SK-N-SH treated with all-trans-retinoic acid at 6 μM for 48 hours (cell line): ENCODE measurements around the gene RTF2.

Source experiments
- ARNTL ChIP-seq: fragments of 450-650 bp; formaldehyde crosslinking; IDR thresholded peaks from 2 replicates; pipeline ENCODE4 v1.5.0; 2020; ENCODE audit warnings: low read depth, mild to moderate bottlenecking, moderate library complexity, borderline replicate concordance
- BACH2 ChIP-seq: fragments of 250-450 bp; sonication (Bioruptor Pico); IDR thresholded peaks from 2 replicates; pipeline ENCODE4 v1.9.0; 2021; ENCODE audit warnings: mild to moderate bottlenecking, borderline replicate concordance
- ESRRG ChIP-seq: fragments of 250-450 bp; sonication (Bioruptor Pico); IDR thresholded peaks from 2 replicates; pipeline ENCODE4 v1.6.1; 2021; ENCODE audit warnings: mild to moderate bottlenecking
- GLIS3 ChIP-seq: fragments of 250-450 bp; sonication (Bioruptor Pico); IDR thresholded peaks from 2 replicates; pipeline ENCODE4 v1.5.0; 2020; ENCODE audit warnings: mild to moderate bottlenecking, moderate library complexity
- RARB ChIP-seq: fragments of 250-450 bp; sonication (Bioruptor Pico); IDR thresholded peaks from 2 replicates; pipeline ENCODE4 v1.8.0; 2021; ENCODE audit warnings: mild to moderate bottlenecking, moderate library complexity
- SNAI2 ChIP-seq: fragments of 250-450 bp; sonication (Bioruptor Pico); IDR thresholded peaks from 2 replicates; pipeline ENCODE4 v1.5.0; 2020; ENCODE audit warnings: mild to moderate bottlenecking, moderate library complexity
- TOX ChIP-seq: fragments of 250-450 bp; sonication (Bioruptor Pico); IDR thresholded peaks from 2 replicates; pipeline ENCODE4 v1.8.0; 2021; ENCODE audit warnings: mild to moderate bottlenecking, moderate library complexity, borderline replicate concordance
- ZFP3 ChIP-seq: fragments of 250-450 bp; sonication (Bioruptor Pico); IDR thresholded peaks from 2 replicates; pipeline ENCODE4 v1.5.0; 2020; ENCODE audit warnings: mild to moderate bottlenecking, moderate library complexity
- ZNF565 ChIP-seq: fragments of 450-650 bp; formaldehyde crosslinking; conservative IDR thresholded peaks from 2 replicates; pipeline ENCODE4 v1.5.0; 2020; ENCODE audit warnings: low read depth, mild to moderate bottlenecking, moderate library complexity
- ZNF8 ChIP-seq: fragments of 450-650 bp; formaldehyde crosslinking; IDR thresholded peaks from 2 replicates; pipeline ENCODE4 v1.5.0; 2020; ENCODE audit warnings: mild to moderate bottlenecking, moderate library complexity
- TF ChIP-seq, protein P1 (sequence below): fragments of 250-450 bp; sonication (Bioruptor Pico); IDR thresholded peaks from 2 replicates; pipeline ENCODE4 v1.8.0; 2020; ENCODE audit warnings: mild to moderate bottlenecking, moderate library complexity, borderline replicate concordance
- TF ChIP-seq, protein P2 (sequence below): fragments of 250-450 bp; sonication (Bioruptor Pico); IDR thresholded peaks from 2 replicates; pipeline ENCODE4 v1.5.1; 2020; ENCODE audit warnings: low read depth, mild to moderate bottlenecking, moderate library complexity
- TF ChIP-seq, protein P3 (sequence below): fragments of 250-450 bp; sonication (Bioruptor Pico); IDR thresholded peaks from 2 replicates; pipeline ENCODE4 v1.5.1; 2021; ENCODE audit warnings: mild to moderate bottlenecking, moderate library complexity

DNA sequence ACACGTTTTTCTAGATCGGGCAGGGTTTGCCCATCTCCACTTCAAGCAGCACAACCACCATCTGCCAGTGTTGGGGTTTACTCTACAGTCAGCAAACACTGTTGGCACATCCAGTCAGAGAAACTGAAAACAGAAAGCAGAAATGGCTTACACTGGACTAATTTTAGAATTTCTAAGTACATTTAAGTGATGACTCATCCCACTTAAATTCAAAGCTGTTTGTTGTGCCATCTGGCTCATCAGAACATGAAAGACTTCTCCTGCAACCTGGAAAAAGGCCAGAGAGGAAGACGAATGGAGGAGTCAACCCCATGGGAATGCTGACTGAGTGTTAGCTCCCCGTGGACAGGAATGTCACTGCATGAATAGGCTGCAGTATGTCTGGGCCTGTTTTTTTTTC lies 86.4 kb downstream of the RTF2 start:
- TF ChIP-seq TOX (no peak), ZNF565 (no peak), ARNTL (CRISPR knock-in tag) (no peak), GLIS3 (CRISPR knock-in tag) (no peak), BACH2 (CRISPR knock-in tag) (no peak), SNAI2 (no peak), ZNF8 (CRISPR knock-in tag) (no peak), ESRRG (CRISPR knock-in tag) (no peak), RARB (CRISPR knock-in tag) (no peak), ZFP3 (CRISPR knock-in tag) (no peak)
- TF ChIP-seq, protein P1, sequence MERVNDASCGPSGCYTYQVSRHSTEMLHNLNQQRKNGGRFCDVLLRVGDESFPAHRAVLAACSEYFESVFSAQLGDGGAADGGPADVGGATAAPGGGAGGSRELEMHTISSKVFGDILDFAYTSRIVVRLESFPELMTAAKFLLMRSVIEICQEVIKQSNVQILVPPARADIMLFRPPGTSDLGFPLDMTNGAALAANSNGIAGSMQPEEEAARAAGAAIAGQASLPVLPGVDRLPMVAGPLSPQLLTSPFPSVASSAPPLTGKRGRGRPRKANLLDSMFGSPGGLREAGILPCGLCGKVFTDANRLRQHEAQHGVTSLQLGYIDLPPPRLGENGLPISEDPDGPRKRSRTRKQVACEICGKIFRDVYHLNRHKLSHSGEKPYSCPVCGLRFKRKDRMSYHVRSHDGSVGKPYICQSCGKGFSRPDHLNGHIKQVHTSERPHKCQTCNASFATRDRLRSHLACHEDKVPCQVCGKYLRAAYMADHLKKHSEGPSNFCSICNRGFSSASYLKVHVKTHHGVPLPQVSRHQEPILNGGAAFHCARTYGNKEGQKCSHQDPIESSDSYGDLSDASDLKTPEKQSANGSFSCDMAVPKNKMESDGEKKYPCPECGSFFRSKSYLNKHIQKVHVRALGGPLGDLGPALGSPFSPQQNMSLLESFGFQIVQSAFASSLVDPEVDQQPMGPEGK (CRISPR knock-in tag) = no peak
- TF ChIP-seq, protein P2, sequence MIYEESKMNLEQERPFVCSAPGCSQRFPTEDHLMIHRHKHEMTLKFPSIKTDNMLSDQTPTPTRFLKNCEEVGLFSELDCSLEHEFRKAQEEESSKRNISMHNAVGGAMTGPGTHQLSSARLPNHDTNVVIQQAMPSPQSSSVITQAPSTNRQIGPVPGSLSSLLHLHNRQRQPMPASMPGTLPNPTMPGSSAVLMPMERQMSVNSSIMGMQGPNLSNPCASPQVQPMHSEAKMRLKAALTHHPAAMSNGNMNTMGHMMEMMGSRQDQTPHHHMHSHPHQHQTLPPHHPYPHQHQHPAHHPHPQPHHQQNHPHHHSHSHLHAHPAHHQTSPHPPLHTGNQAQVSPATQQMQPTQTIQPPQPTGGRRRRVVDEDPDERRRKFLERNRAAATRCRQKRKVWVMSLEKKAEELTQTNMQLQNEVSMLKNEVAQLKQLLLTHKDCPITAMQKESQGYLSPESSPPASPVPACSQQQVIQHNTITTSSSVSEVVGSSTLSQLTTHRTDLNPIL = no peak
- TF ChIP-seq, protein P3, sequence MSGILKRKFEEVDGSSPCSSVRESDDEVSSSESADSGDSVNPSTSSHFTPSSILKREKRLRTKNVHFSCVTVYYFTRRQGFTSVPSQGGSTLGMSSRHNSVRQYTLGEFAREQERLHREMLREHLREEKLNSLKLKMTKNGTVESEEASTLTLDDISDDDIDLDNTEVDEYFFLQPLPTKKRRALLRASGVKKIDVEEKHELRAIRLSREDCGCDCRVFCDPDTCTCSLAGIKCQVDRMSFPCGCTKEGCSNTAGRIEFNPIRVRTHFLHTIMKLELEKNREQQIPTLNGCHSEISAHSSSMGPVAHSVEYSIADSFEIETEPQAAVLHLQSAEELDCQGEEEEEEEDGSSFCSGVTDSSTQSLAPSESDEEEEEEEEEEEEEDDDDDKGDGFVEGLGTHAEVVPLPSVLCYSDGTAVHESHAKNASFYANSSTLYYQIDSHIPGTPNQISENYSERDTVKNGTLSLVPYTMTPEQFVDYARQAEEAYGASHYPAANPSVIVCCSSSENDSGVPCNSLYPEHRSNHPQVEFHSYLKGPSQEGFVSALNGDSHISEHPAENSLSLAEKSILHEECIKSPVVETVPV (CRISPR knock-in tag) = no peak
